Measurements from ENCODE around the gene ANKFY1.

The ANKFY1 gene

DNA sequence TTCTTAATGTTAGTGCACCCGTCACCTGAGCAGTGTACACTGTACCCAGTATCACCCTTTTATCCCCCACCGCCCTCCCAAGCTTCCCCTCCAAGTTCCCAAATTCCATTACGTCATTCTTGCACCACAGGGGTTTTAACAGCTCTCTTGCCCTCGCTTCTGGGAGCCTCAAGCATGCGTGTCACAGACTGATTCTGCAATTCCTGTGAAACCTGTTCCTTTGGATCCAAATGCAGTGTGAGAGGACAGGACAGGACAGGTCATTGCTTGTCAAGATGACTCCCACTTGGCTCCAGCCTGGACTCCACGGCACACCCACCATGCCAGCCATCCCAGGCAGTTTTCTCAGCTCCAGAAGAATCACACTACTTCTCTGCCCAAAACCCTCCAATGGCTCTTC is 76.7 kb downstream of the ANKFY1 start:
- H3K4me3 ChIP-seq (ENCODE audit: low read length), result no peak overlapping the region
- no peak for DNase-seq (ENCODE audit: low read depth, low spot score)

DNA sequence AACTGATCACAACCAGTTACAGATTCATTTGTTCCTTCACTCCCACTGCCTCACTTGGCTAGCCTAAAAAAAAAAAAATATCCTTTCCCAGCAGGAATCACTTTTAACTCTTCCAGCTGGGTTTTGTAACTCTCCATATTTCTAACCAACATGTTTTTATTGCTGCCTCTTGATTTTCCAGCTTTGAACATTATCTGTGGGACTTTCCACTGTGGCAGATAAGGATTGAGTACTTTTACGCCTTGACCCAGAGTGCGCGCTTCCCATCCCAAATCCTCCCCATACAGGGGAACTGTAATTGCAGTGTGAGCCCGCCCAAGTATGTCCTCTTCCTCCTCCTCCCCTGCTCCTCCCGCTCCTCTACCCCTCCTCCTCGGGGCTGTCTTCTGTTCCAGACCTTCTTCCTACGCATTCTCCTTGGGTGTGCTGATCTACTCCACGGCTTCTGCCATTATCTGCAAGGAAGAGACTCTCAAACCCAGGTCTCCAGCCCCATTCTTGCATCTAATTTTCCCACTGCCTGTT is 77.4 kb downstream of the ANKFY1 start:
- DNase-seq (ENCODE audit: low read depth, low spot score), result no peak
- H3K4me3 ChIP-seq (ENCODE audit: low read length), result no peak overlapping the region

- DNase-seq (ENCODE audit: low read depth, low spot score), result no peak
- H3K4me3 ChIP-seq (ENCODE audit: low read length), result no peak overlapping the region
These were observed 78.1 kb downstream of the ANKFY1 start for GRCh38 chr17:4185656-4186055.

- H3K4me3 ChIP-seq (ENCODE audit: low read length), result no peak overlapping the region
- DNase-seq (ENCODE audit: low read depth, low spot score), result no peak
These were observed 79.0 kb downstream of the ANKFY1 start for GRCh38 chr17:4184811-4185210.

- no peak for DNase-seq (ENCODE audit: low read depth, low spot score)
- H3K4me3 ChIP-seq (ENCODE audit: low read length), result no peak overlapping the region
These were observed 81.7 kb downstream of the ANKFY1 start for GRCh38 chr17:4182043-4182442.

DNA sequence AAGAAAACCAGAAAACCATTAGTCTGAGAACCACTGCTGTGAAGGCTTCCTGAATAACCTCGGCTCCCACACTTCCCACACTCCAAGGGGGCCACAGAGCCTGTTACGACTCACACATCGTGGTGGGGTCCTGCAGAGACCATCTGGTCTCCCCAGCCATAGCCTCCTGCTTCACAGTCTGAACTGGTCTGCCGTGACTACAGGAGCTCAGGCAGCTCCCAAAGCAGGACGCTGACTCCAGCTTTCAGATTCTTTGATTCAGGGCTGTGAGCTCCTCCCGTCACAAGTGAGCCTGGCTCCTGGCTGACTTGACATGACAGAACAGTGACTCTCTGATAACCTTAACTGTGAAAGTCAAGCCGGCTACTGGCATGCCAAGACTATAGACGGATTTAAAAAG is 83.0 kb downstream of the ANKFY1 start:
- no peak overlapping the region for H3K4me3 ChIP-seq (ENCODE audit: low read length)
- DNase-seq (ENCODE audit: low read depth, low spot score), result no peak

DNA sequence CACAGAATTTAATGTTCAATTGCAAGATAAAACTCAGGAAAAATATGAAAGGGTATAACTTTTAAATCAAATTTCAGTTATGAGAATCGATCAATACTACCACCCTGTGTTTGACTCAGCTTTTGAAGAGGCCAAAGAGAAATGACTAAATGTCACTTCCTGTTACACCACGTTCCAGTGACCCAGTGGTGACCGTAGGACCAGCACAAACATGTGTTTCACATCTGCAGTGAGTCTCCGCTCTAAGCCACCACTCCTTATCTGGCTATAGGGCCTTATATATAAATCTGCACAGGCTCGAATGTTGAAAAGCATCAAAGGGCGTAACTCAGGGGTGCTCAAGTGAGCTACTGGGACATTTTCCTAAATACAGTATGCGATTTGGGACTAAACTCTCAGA is 84.7 kb downstream of the ANKFY1 start:
- no peak overlapping the region for H3K4me3 ChIP-seq (ENCODE audit: low read length)
- no peak for DNase-seq (ENCODE audit: low read depth, low spot score)

GRCh38 chr17:4178651-4179050 is 85.1 kb downstream of the ANKFY1 start:
- H3K4me3 ChIP-seq (ENCODE audit: low read length), result no peak overlapping the region
- no peak for DNase-seq (ENCODE audit: low read depth, low spot score)

DNA sequence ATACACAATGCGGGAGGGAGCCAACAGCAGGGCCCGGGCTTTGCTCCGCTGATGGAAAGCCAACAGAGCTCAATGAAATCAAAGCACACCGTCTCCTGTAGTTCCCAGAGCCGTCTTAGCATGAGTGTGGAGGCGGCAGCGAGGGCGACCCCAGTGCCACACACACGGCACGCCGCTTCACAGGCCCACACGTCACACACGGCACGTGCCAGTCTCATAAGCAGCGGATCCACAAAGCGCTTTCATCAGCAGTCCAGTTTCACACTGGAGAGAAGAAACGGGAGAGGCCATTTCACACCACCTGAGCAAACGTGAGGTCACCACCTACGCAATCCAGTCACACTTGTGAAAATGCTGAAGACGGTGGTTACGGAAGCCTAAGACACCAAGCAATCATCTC is 86.0 kb downstream of the ANKFY1 start:
- no peak for DNase-seq (ENCODE audit: low read depth, low spot score)
- H3K4me3 ChIP-seq (ENCODE audit: low read length), result no peak overlapping the region

- no peak for DNase-seq (ENCODE audit: low read depth, low spot score)
- H3K4me3 ChIP-seq (ENCODE audit: low read length), result no peak overlapping the region
These were observed 86.8 kb downstream of the ANKFY1 start for GRCh38 chr17:4176808-4177472.

DNA sequence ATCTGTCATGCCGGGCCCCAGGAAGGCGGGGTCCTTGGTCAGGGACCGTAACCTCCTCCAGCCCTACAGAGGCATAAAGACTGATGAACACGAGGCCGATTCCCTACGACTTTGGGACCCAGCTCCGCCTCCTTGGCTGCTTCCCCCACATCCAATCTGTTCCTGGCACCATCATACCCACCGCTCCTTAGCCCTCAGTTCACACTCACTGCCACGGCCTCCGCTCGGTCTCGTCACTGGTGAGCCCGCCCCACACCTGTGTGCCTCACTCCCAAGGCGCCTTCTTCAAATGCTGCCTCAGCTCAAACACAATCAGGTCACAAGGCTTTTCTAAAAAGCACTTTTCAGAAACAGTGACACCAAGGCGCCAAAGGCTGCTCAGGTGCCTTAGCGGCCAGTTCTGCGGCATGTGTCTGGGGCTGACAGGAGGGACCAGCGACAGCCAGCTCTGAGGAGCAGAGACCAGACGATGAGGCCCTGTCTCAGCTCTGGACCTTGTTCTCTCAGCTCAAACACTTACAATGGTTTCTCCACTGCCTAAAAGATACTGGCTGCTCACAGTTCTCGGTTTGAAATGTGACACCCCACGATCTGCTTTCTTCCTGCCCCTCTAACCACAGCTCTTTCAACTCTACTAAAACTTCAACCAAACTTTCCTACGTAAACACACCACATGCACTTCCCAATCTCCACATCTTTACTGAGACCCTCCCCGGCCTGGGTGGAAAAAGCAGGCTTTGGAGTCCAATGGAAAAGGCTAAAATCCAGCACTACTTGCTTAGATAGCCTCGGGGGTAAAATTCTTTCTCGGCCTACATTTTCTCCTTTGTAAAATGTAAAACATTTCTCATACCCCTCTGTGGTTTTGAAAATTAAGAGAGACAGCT is 87.6 kb downstream of the ANKFY1 start:
- H3K4me3 ChIP-seq (ENCODE audit: low read length), result no peak overlapping the region
- peak; percentile 82 for DNase-seq (ENCODE audit: low read depth, low spot score)

- no peak overlapping the region for H3K4me3 ChIP-seq (ENCODE audit: low read length)
- DNase-seq (ENCODE audit: low read depth, low spot score), result no peak
These were observed 89.2 kb downstream of the ANKFY1 start for GRCh38 chr17:4174556-4174955.

DNA sequence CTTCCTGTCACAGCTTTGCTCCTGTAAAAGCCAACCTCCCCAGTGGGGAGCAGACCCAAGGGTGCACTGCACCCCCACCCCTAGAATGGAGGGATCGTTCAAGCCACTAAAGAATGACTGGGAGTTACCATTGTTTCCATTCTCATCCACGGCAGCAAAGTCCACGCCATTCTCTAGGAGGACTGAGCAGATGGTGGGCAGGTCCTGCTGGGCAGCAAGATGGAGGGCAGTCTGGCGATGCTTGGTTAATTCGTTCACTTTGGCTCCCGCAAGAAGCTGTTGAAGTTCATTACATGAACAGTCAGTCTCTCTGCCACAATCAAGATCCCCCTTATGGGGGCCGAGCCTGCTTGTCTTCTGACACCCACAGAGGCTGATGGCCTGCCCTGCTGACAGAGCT is 90.0 kb downstream of the ANKFY1 start:
- H3K4me3 ChIP-seq (ENCODE audit: low read length), result no peak overlapping the region
- DNase-seq (ENCODE audit: low read depth, low spot score), result no peak

- H3K4me3 ChIP-seq (ENCODE audit: low read length), result no peak overlapping the region
- DNase-seq (ENCODE audit: low read depth, low spot score), result no peak
These were observed 91.4 kb downstream of the ANKFY1 start for GRCh38 chr17:4172356-4172755.

GRCh38 chr17:4170639-4171280 is 93.0 kb downstream of the ANKFY1 start:
- DNase-seq (ENCODE audit: low read depth, low spot score), result no peak
- no peak overlapping the region for H3K4me3 ChIP-seq (ENCODE audit: low read length)

DNA sequence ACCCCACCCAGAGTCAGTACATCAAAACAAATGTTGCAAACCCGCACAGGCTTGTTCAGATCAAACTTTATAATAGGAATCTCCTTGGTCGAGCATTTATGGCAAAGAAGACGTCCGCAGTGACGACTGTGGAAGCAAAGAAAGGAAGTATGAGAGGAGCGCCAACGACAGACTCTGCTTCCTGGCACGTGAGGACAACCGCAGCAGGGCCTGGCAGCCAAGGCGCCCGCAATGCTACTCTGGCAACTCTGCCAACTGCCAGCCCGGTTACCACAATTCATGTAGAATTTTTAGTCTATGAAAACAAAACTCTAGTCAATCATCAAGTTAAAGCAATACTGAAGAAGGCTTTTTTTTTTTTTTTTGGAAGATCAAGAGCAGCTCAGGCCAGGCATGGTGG is 96.0 kb downstream of the ANKFY1 start:
- DNase-seq (ENCODE audit: low read depth, low spot score), result no peak

DNA sequence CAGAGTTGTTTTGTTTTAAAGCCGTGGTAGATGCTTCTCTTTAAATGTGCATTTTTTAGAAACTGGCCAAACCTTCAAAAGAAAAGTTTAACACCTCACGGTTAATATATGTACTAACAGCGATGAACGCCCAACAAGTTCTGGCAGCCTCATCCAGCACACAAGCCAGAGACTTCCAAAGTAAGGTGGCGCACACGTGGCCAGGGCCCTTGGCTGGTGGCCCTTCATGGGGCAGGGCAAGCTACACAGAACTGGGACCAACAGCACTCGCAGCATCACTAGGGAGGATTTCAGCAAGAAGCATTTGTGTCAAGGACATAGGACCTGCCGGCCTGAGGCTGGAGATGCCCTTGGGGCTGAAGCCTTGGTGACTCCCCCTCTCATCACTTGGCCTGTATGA is 97.4 kb downstream of the ANKFY1 start:
- no peak for DNase-seq (ENCODE audit: low read depth, low spot score)
- H3K4me3 ChIP-seq (ENCODE audit: low read length), result no peak overlapping the region

More for the DNA sequence above, 96.0 kb downstream of the ANKFY1 start:
- H3K4me3 ChIP-seq (ENCODE audit: low read length), result no peak overlapping the region

GRCh38 chr17:4165301-4166010 is 98.3 kb downstream of the ANKFY1 start:
- DNase-seq (ENCODE audit: low read depth, low spot score), result no peak
- H3K4me3 ChIP-seq (ENCODE audit: low read length), result no peak overlapping the region

GRCh38 chr17:4163951-4164350 is 99.8 kb downstream of the ANKFY1 start:
- H3K4me3 ChIP-seq (ENCODE audit: low read length), result no peak overlapping the region
- no peak for DNase-seq (ENCODE audit: low read depth, low spot score)
